Stimulated activated naive CD8-positive, alpha-beta T cell treated with anti-CD3 and anti-CD28 coated beads, Interleukin-15, Interleukin-2, amounts not matched to agents 100 ng/mL and 50 ng/mL, for 24 hours (primary cell): Measurements from ENCODE around the gene MMP8.
"Not testable (repeated sequence)": the region's sequence is repeated elsewhere in the genome, so short reads cannot be mapped to it uniquely, and the experiment has no call there.

Source experiments
- H3K27ac Mint-ChIP-seq: one replicate; pipeline ENCODE4 v1.8.0; 2021; ENCODE audit warnings: mild to moderate bottlenecking, mixed read lengths
- H3K27me3 Mint-ChIP-seq: one replicate; pipeline ENCODE4 v1.8.0; 2021; ENCODE audit warnings: mixed read lengths
- H3K36me3 Mint-ChIP-seq: one replicate; pipeline ENCODE4 v1.8.0; 2021; ENCODE audit warnings: low read depth, mixed read lengths
- H3K4me1 Mint-ChIP-seq: one replicate; pipeline ENCODE4 v1.8.0; 2021; ENCODE audit warnings: low read depth, mixed read lengths
- H3K4me3 Mint-ChIP-seq: one replicate; pipeline ENCODE4 v1.8.0; 2021; ENCODE audit warnings: mild to moderate bottlenecking, mixed read lengths
- H3K9me3 Mint-ChIP-seq: one replicate; pipeline ENCODE4 v1.8.0; 2021; ENCODE audit warnings: mixed read lengths

MMP8 gene

DNA sequence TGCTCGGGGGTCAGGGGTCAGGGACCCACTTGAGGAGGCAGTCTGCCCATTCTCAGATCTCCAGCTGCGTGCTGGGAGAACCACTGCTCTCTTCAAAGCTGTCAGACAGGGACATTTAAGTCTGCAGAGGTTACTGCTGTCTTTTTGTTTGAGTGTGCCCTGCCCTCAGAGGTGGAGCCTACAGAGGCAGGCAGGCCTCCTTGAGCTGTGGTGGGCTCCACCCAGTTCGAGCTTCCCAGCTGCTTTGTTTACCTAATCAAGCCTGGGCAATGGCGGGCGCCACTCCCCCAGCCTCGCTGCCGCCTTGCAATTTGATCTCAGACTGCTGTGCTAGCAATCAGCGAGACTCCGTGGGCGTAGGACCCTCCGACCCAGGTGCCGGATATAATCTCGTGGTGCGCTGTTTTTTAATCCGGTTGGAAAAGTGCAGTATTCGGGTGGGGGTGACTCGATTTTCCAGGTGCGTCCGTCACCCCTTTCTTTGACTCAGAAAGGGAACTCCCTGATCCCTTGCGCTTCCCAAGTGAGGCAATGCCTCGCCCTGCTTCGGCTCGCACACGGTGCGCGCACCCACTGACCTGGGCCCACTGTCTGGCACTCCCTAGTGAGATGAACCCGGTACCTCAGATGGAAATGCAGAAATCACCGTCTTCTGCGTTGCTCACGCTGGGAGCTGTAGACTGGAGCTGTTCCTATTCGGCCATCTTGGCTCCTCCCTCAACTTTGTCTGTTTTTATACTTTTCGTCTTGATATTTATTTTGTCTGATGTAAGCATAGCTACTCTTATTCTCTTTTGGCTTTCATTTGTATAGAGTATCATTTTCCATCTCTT lies 22.2 kb upstream of the MMP8 start:
- H3K27me3 Mint-ChIP-seq, H3K36me3 Mint-ChIP-seq, H3K4me1 Mint-ChIP-seq, H3K27ac Mint-ChIP-seq, H3K4me3 Mint-ChIP-seq, H3K9me3 Mint-ChIP-seq: not testable (repeated sequence)

DNA sequence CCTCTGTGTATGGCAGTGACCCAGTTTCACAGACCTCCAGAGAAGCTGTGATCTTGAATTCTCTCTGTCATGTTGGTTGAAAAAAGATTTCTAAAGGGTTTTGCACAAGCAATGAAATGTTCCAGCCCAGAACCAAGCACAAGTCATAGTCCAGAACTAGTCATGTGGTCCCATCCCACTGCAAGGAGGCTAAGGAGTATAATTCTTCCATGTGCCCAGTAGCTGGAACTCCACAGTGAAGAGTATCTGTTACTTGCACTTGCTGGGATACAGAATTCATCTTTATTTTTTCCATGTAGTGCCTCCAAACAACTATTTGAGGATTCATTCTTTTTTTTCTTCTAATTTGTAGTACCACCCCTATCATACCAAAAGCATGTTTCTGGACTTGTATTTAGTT lies 9.9 kb upstream of the MMP8 start:
- Mint-ChIP-seq H3K9me3 (no peaks in the 10 kb centered on the region), H3K4me3 (no peak overlapping the region), H3K36me3 (no peaks in the 10 kb centered on the region), H3K27ac (no peak overlapping the region), H3K4me1 (no peaks in the 10 kb centered on the region), H3K27me3 (peaks cover 13% of the 10 kb centered on the region)

DNA sequence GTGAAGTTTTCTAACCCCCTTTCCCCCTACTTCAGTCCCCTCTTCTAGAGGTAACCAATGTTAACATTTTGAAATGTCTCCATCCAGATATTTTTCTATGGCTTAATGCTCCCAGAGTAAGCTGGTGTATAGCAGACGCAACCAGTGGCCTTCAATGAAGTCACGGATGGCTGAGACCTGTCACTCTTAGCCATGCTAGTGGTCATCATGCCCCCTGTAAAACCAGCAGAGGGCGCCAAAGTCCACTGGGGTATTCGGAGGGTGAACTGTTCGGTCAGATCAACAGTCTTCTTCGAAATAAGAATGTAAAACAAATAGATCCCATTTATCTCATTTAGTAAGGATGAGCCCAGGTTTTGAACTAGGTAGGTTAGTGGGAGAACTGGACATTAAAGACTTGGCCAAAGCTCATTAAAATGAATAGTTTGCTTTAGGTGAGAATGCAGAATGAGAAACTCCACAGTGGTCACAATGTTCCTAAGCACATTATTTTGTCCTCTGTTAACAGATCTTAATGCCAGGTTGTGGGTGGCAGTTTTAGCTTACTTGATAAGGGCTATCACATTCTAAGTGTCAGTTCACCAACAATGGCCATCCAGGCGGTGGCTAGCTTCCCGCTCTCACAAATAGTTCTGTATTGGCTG lies 8.6 kb upstream of the MMP8 start:
- Mint-ChIP-seq H3K9me3 (no peaks in the 10 kb centered on the region), H3K27me3 (peaks cover 13% of the 10 kb centered on the region)

DNA sequence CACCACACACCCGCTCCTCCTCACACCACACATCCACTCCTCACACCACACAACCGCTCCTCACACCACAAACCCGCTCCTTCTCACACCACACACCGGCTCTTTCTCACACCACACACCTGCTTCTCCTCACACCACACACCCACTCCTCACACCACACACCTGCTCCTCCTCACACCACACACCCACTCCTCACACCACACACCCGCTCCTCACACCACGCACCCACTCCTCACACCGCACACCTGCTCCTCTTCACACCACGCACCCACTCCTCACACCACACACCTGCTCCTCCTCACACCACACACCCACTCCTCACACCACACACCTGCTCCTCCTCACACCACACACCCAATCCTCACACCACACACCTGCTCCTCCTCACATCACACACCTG lies 6.2 kb upstream of the MMP8 start:
- H3K4me3 Mint-ChIP-seq, H3K4me1 Mint-ChIP-seq, H3K27ac Mint-ChIP-seq, H3K9me3 Mint-ChIP-seq, H3K36me3 Mint-ChIP-seq, H3K27me3 Mint-ChIP-seq: not testable (repeated sequence)

More for the DNA sequence above, 8.6 kb upstream of the MMP8 start:
- Mint-ChIP-seq H3K4me3 (no peak overlapping the region), H3K36me3 (no peaks in the 10 kb centered on the region), H3K4me1 (no peaks in the 10 kb centered on the region), H3K27ac (no peak overlapping the region)

DNA sequence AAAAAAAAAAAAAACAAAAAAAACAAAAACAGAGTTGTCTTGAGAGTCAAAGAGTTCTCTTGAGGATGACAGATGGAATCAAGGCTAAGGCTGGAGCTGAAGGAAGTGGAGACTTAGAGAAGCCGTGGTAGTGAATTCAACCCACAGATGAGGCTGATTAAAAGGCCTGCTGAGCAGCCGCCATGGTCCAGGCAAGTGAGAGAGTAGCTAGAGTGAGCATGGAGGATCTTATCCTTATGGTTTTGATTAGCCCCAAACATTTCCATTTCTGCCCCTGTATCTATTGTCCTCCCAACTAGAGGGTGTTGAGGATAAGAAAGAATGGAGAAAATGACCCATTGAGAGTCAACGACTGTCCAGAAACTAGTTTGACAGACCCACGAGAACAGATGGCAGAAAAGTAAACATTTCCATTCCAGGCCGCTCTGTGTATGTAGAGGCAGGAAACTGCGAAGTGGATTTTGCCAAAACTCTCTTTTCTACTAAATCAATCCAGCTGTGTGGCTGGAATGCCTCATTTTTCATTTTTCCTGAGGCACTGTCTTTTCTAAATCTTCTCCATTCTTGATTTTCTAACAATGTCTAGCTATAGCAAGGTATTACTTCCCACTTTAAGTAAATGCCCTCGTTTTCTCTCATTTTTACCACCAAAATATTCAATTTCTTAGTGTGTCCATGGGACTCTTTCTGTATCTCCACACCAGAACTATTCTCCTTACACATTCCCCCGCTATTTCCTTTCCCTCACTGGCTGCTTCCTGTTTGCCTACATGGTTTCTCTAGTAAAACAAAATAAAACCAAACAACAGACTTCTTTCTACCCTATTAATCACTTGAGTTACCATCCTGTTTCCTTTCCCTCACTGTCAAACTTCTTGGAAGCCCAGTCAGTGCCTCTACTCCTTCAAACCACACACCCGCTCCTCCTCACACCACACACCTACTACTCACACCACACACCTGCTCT lies 5.4 kb upstream of the MMP8 start:
- H3K4me1 Mint-ChIP-seq = no peaks in the 10 kb centered on the region
- H3K36me3 Mint-ChIP-seq = no peaks in the 10 kb centered on the region
- no peak overlapping the region for H3K4me3 Mint-ChIP-seq
- H3K9me3 Mint-ChIP-seq = no peaks in the 10 kb centered on the region
- peaks cover 4% of the 10 kb centered on the region for H3K27me3 Mint-ChIP-seq
- H3K27ac Mint-ChIP-seq = no peak overlapping the region

DNA sequence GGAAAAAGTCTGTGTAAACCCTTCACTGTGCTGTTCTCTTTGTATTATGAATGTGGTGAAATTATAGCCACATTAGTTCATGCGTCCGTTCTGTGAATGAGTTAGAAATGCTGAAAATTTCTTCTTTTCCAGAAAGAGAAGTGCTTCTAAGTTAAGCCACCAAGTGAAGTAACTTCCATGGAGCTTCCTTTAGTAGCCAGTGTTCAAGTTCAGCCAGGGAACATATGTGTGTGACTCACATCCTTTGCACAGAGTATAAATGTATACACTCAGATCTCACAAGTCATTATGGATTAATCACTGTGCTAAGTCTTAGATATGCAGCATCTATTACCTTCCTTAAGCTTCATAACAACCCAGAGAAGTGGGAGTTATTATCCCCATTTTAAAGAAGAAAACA lies 3.1 kb upstream of the MMP8 start:
- no peaks in the 10 kb centered on the region for H3K4me1 Mint-ChIP-seq
- H3K27ac Mint-ChIP-seq = no peak overlapping the region
- H3K36me3 Mint-ChIP-seq = no peaks in the 10 kb centered on the region
- H3K4me3 Mint-ChIP-seq = no peak overlapping the region
- no peaks in the 10 kb centered on the region for H3K9me3 Mint-ChIP-seq
- no peaks in the 10 kb centered on the region for H3K27me3 Mint-ChIP-seq

DNA sequence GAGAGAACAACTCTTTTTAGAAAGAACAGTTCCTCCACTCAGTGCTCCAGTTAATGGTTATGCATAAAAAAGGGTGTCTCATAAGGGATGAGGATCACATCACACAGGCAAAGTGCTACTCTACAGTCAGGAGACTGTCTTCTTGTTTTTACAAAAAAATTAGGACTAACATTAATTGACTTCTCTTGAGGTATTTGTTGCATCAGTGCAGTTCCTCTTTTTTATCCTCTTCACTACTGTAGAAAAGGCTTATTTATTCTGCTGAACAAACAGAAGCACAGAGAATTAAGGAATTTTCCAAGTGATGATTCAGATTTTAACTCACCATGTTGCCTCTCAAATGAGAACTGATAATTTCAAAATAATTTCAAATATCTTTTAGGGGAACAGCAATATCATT lies 1.9 kb downstream of the MMP8 start:
- no peaks in the 10 kb centered on the region for H3K4me1 Mint-ChIP-seq
- H3K4me3 Mint-ChIP-seq = no peak overlapping the region
- no peaks in the 10 kb centered on the region for H3K36me3 Mint-ChIP-seq
- no peak overlapping the region for H3K27ac Mint-ChIP-seq
- H3K9me3 Mint-ChIP-seq = no peaks in the 10 kb centered on the region
- peaks cover 3% of the 10 kb centered on the region for H3K27me3 Mint-ChIP-seq

DNA sequence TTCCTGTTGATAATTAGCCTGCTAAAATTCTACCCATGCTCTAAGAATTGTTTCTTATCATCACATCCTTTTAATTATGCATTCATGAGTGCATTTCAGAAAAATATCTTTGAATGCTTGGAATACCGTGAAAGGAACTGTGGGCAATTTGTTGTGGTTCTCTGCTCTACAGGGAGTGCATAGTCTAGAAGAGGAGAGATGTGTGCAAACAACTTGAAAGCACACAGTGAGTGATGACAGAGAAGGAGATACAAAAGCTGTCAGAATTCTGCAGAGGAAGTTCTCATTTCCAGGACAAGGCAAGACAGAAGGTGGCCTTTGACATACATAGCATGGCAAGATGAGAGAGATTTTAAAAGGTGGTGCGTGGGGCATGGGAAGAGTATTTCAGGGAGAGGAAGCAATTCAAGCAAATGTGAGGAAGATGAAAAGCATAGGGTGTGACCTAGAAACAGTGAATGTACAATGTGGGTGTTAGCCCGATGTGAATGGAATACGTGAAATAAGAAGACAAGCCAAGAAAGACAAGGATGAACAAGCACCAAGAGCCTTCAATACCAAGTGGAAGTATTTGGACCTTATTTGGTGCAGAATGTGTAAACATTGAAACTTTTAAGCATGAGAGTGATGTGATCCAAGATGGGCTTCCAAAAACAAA lies 5.0 kb downstream of the MMP8 start:
- H3K4me1 Mint-ChIP-seq = no peaks in the 10 kb centered on the region
- H3K36me3 Mint-ChIP-seq = no peaks in the 10 kb centered on the region
- H3K9me3 Mint-ChIP-seq = no peaks in the 10 kb centered on the region
- H3K4me3 Mint-ChIP-seq = no peak overlapping the region
- no peak overlapping the region for H3K27ac Mint-ChIP-seq
- H3K27me3 Mint-ChIP-seq = peaks cover 3% of the 10 kb centered on the region

DNA sequence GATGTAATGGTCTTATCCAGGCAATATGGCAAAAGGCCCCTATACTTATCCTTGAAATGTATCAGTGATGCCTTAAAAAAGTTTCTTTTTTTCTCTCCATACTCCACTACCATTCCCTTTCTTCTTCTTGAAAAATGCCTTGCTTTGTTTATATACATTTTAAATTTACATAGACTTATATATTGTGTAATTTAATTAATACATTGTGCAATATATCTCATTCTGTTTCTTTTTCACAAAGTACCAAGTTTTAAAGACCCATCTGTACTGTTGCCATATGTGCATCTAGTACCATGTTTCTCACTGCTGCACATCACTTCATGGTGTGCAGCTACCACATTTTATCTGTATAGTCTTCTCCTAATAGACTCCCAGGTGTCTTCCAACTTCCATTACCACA lies 7.5 kb downstream of the MMP8 start:
- Mint-ChIP-seq H3K27ac (no peak overlapping the region), H3K36me3 (no peaks in the 10 kb centered on the region), H3K9me3 (no peaks in the 10 kb centered on the region), H3K27me3 (peaks cover 7% of the 10 kb centered on the region), H3K4me1 (no peaks in the 10 kb centered on the region), H3K4me3 (no peak overlapping the region)

DNA sequence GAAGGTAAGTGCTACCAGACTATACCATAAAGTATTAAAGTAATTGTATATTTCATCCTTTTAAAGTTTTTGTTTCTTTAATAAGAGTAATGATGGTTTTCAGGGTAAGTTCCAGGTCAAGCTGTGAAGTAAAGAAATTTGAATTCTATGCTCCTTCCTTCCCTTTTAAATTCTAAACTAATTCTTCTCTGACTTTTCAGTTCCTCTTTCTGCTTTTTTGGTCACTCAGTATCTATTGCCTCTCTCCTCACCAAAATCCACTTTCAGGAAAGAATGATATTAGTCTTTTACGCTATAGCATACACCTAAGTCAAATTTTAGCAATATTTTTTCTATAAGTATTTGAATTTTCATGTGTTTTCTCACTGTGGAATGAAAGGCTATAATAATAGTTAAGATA lies 8.2 kb downstream of the MMP8 start:
- H3K4me3 Mint-ChIP-seq = no peak overlapping the region
- no peaks in the 10 kb centered on the region for H3K4me1 Mint-ChIP-seq
- no peaks in the 10 kb centered on the region for H3K9me3 Mint-ChIP-seq
- no peaks in the 10 kb centered on the region for H3K36me3 Mint-ChIP-seq
- H3K27ac Mint-ChIP-seq = no peak overlapping the region
- peaks cover 8% of the 10 kb centered on the region for H3K27me3 Mint-ChIP-seq

DNA sequence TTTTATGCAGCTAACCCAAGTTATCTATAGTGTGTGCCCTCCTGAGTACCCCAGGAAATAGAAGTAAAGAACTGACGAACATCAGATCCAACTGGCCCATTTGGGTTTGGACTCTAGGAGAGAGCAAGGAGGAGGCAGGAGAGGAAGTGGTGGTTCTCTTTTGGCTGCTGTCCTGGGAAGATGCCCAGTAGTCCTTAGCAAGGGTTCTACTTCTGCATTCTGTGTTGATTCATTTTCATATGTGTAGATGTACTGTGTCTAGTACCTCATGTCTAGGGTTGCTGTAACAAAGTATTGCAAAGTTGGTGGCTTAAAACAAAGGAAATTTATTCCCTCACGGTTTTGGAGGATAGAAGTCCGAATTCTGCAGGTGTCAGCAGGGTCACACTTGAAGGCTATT lies 12.6 kb downstream of the MMP8 start:
- no peaks in the 10 kb centered on the region for H3K36me3 Mint-ChIP-seq
- H3K27me3 Mint-ChIP-seq = peaks cover 17% of the 10 kb centered on the region
- H3K4me1 Mint-ChIP-seq = no peaks in the 10 kb centered on the region
- no peaks in the 10 kb centered on the region for H3K9me3 Mint-ChIP-seq
- no peak overlapping the region for H3K27ac Mint-ChIP-seq
- no peak overlapping the region for H3K4me3 Mint-ChIP-seq

DNA sequence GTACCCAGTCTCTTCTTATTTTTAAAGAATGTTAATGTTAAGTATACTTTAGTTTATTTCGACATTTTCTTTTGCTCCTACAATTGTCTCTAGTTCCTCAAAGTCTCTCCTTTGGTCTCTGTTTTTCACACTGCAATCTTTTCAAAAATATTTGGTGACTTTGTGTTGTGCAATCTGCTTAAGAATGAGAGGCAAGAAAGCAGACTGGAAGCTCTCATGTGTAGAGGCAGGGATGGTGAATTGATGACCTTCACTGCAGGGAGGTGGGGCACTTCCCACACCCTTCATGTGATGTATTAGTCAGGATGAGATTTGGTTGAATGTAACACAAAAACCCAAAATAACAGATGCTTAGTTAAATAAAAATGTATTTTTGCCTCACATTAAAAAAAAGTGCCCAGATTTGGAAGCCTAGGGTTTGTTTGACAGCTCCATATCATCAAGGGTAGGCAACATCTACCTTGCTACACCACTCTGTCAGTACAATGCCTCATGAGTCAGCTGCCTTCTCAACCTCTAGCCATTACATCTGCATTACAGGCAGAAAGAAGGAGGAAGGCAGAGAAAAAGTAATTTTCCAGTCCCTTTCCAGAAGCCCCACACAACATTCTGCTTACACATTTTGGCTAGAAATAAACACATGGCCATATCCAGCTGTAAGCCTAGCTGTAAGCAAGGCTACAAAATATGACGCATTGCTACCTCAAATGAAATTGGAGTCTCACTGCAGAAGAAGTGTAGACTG lies 15.4 kb downstream of the MMP8 start:
- H3K9me3 Mint-ChIP-seq = no peaks in the 10 kb centered on the region
- no peak overlapping the region for H3K4me3 Mint-ChIP-seq
- no peaks in the 10 kb centered on the region for H3K36me3 Mint-ChIP-seq
- H3K27ac Mint-ChIP-seq = no peak overlapping the region
- H3K27me3 Mint-ChIP-seq = peaks cover 21% of the 10 kb centered on the region
- H3K4me1 Mint-ChIP-seq = no peaks in the 10 kb centered on the region

DNA sequence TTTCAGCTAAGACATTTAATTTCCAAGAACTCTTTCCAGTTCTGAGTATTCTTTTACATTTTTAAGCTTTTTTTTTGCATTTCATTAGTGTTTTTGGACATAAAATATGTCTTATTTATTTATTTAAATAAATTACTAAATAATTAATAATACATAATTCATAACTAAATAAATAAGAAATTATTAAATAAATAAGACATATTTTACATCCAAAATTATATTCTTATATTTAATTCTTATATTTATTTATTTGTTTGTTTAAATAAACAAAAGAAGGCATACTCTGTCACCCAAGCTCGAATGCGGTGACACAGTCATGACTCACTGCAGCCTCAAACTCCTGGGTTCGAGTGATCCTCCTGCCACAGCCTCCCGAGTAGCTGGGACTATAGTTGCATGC lies 16.1 kb downstream of the MMP8 start:
- no peaks in the 10 kb centered on the region for H3K4me1 Mint-ChIP-seq
- no peak overlapping the region for H3K27ac Mint-ChIP-seq
- no peaks in the 10 kb centered on the region for H3K9me3 Mint-ChIP-seq
- H3K4me3 Mint-ChIP-seq = no peak overlapping the region
- no peaks in the 10 kb centered on the region for H3K36me3 Mint-ChIP-seq
- peaks cover 21% of the 10 kb centered on the region for H3K27me3 Mint-ChIP-seq

DNA sequence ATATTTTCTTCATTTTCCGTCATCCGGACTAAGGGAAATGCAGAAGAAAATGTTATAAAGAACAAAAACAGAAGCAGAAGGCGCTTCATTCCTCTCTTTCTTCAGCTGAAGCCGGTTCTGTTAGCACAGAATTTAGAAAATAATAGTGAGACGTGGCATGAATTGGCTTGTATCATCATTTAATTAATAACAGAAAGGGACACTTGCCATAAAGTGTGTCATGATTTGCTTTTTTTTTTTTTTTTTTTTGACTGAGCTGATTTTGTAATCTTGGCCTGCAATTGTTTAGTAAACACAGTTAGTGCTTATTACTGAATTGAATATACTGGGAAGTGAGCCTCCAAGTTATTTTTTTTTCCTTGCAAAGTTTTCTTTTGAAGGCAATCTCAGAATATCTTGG lies 19.1 kb downstream of the MMP8 start, which contains the start of gene MMP27:
MMP27 (minus strand) TSS at position 144 of the 400 bp plus-strand sequence; CDS start at position 89, 55 bp downstream.
- Mint-ChIP-seq H3K27me3 (peaks cover 13% of the 10 kb centered on the region), H3K36me3 (no peaks in the 10 kb centered on the region), H3K27ac (no peak within 1 kb of the TSS), H3K9me3 (no peaks in the 10 kb centered on the region), H3K4me1 (no peaks in the 10 kb centered on the region), H3K4me3 (no peak within 1 kb of the TSS)
